ENCODE data around the gene PTPRM. TPM values are rescaled to one million over a fixed set of nuclear protein-coding genes. Genes with fewer than 3 reads are reported as not detected.

Gene PTPRM
- total RNA-seq, 1 experiment from 2014 or later: 11.1 TPM

DNA sequence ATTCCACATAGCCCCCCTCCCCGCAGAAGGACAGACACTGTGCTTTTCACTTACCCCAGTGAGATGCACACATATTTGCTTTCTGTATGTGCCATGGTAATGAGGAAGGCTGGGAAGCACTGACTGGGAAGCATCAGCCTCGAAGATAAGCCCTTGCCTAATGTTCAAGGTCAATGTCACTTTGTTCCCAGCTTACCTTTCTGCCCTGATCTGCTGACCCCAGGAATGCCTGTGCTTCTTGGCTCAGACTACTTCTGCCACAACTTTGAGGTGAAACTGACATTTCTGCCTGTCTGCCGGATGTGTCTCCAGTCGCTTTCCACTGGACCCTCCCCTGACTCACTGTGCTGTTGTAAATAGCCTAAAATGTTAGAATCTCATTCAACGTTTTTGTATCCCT is 183.8 kb downstream of the PTPRM start (continued):
- TF ChIP-seq, protein P1, sequence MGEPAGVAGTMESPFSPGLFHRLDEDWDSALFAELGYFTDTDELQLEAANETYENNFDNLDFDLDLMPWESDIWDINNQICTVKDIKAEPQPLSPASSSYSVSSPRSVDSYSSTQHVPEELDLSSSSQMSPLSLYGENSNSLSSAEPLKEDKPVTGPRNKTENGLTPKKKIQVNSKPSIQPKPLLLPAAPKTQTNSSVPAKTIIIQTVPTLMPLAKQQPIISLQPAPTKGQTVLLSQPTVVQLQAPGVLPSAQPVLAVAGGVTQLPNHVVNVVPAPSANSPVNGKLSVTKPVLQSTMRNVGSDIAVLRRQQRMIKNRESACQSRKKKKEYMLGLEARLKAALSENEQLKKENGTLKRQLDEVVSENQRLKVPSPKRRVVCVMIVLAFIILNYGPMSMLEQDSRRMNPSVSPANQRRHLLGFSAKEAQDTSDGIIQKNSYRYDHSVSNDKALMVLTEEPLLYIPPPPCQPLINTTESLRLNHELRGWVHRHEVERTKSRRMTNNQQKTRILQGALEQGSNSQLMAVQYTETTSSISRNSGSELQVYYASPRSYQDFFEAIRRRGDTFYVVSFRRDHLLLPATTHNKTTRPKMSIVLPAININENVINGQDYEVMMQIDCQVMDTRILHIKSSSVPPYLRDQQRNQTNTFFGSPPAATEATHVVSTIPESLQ (CRISPR knock-in tag; IDR thresholded peaks at IDR 0.05): no peak
- TF ChIP-seq NFE2L1 (CRISPR knock-in tag; IDR thresholded peaks at IDR 0.05) (no peak), JUN (CRISPR knock-in tag; IDR thresholded peaks at IDR 0.05) (no peak), ZNF232 (CRISPR knock-in tag; IDR thresholded peaks at IDR 0.05) (no peak), TP53 (CRISPR knock-in tag; IDR thresholded peaks at IDR 0.05) (no peak), TCF7 (CRISPR knock-in tag; IDR thresholded peaks at IDR 0.05; ENCODE audit: low read depth) (no peak), MLX (CRISPR knock-in tag; IDR thresholded peaks at IDR 0.05) (no peak)
- TF ChIP-seq, protein P2, sequence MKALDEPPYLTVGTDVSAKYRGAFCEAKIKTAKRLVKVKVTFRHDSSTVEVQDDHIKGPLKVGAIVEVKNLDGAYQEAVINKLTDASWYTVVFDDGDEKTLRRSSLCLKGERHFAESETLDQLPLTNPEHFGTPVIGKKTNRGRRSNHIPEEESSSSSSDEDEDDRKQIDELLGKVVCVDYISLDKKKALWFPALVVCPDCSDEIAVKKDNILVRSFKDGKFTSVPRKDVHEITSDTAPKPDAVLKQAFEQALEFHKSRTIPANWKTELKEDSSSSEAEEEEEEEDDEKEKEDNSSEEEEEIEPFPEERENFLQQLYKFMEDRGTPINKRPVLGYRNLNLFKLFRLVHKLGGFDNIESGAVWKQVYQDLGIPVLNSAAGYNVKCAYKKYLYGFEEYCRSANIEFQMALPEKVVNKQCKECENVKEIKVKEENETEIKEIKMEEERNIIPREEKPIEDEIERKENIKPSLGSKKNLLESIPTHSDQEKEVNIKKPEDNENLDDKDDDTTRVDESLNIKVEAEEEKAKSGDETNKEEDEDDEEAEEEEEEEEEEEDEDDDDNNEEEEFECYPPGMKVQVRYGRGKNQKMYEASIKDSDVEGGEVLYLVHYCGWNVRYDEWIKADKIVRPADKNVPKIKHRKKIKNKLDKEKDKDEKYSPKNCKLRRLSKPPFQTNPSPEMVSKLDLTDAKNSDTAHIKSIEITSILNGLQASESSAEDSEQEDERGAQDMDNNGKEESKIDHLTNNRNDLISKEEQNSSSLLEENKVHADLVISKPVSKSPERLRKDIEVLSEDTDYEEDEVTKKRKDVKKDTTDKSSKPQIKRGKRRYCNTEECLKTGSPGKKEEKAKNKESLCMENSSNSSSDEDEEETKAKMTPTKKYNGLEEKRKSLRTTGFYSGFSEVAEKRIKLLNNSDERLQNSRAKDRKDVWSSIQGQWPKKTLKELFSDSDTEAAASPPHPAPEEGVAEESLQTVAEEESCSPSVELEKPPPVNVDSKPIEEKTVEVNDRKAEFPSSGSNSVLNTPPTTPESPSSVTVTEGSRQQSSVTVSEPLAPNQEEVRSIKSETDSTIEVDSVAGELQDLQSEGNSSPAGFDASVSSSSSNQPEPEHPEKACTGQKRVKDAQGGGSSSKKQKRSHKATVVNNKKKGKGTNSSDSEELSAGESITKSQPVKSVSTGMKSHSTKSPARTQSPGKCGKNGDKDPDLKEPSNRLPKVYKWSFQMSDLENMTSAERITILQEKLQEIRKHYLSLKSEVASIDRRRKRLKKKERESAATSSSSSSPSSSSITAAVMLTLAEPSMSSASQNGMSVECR (CRISPR knock-in tag; IDR thresholded peaks at IDR 0.05; ENCODE audit: borderline replicate concordance): no peak

GRCh38 chr18:7754258-7754657 is 187.1 kb downstream of the PTPRM start:
- Mint-ChIP-seq H3K36me3 (no peaks in the 10 kb centered on the region), H3K4me1 (peaks cover 35% of the 10 kb centered on the region), H3K27me3 (ENCODE audit: low read depth) (no peaks in the 10 kb centered on the region), H3K4me3 (no peak overlapping the region), H3K9me3 (no peaks in the 10 kb centered on the region), H3K27ac (no peak overlapping the region)
- CTCF ChIA-PET: no interaction called here
- POLR2A ChIA-PET: no interaction called here
- no peak for TF ChIP-seq ESRRA (CRISPR knock-in tag; IDR thresholded peaks at IDR 0.05; ENCODE audit: borderline replicate concordance)
- TF ChIP-seq, protein P3, sequence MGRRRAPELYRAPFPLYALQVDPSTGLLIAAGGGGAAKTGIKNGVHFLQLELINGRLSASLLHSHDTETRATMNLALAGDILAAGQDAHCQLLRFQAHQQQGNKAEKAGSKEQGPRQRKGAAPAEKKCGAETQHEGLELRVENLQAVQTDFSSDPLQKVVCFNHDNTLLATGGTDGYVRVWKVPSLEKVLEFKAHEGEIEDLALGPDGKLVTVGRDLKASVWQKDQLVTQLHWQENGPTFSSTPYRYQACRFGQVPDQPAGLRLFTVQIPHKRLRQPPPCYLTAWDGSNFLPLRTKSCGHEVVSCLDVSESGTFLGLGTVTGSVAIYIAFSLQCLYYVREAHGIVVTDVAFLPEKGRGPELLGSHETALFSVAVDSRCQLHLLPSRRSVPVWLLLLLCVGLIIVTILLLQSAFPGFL (CRISPR knock-in tag; IDR thresholded peaks at IDR 0.05; ENCODE audit: borderline replicate concordance): no peak
- no peak for TF ChIP-seq KAT7 (CRISPR knock-in tag; IDR thresholded peaks at IDR 0.05; ENCODE audit: borderline replicate concordance)
- TF ChIP-seq ZBTB43 (CRISPR knock-in tag; IDR thresholded peaks at IDR 0.05): no peak
- TF ChIP-seq STAT6 (CRISPR knock-in tag; conservative IDR thresholded peaks at IDR 0.05; ENCODE audit: low read depth): no peak
- ATAC-seq (no peak), DNase-seq (ENCODE audit: low spot score) (no peak)
